Effector CD8-positive, alpha-beta T cell (primary cell): Measurements from ENCODE around the gene TMEM178B.
"Not testable (repeated sequence)": the region's sequence is repeated elsewhere in the genome, so short reads cannot be mapped to it uniquely, and the experiment has no call there.

Source experiments
- DNase-seq: peaks from one replicate; lab custom pipeline; 2025; lab: John Stamatoyannopoulos, UW

Gene TMEM178B

DNA sequence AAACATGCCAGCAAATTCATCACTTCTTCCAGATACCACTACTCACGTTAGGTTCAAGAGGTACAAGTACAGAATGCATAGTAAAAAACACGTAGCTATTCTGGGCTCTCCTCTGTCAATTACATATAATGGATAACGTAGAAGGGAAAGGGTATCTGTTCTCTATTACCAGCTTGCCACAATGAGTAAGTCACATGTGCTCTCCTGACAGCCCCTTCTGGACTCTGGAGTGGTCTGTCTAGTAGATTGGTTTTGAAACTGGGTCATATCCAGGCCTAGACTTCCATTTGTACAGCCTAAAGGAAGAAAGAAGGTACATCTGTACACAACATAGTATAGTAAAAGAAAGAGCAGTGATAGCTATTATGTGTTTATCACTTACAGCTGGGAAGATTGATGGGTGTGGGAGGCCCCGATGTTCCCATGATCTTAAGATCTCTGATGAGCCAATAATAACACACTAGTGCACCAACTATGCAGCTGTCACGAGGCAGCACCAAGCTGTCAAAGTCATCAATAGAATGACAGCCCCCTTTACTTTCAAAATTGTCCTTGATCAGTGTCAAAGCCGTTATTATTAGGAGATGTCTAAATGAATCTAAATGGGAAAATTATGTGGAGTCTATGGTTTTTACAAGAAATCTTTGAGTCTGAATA lies 315.4 kb downstream of the TMEM178B start:
- DNase-seq, result no peak

DNA sequence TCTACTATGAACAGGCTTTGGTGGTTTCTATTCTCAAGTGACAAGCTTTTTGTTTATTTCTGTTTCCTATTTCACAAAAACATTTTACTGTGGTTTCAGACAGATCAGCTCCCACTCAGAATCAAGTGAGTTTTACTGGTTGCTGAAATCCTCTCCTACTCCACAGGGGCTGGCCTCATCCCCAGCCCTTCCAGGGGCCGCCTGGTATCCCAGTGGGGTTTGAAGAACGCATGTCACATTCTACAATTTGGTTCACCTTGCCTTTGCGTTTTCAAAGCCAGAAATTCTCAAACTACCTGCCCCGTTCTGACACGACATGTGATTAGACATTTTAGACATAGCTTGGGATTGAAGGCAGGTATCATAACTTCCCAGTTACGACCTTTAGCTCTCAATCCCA lies 316.5 kb downstream of the TMEM178B start:
- DNase-seq, result no peak

DNA sequence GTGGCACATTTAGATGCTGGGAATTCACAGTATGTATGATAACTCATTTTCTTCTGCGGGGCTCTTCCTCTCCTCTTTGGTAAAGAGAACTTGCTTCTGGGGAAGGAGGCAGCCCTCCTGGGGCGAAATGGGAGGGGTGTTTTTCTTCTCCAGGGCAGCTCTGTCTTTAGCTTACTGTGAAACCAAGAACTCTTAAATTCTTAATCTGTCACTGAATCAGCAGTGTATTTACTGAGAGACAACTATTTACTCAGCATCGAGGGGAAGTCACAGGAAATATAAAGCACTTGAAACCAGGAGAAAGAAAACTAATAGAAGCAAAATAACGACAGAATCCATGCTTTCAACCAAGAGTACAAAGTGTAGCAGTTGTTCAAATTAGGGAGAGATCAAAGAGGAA lies 319.2 kb downstream of the TMEM178B start:
- no peak for DNase-seq

DNA sequence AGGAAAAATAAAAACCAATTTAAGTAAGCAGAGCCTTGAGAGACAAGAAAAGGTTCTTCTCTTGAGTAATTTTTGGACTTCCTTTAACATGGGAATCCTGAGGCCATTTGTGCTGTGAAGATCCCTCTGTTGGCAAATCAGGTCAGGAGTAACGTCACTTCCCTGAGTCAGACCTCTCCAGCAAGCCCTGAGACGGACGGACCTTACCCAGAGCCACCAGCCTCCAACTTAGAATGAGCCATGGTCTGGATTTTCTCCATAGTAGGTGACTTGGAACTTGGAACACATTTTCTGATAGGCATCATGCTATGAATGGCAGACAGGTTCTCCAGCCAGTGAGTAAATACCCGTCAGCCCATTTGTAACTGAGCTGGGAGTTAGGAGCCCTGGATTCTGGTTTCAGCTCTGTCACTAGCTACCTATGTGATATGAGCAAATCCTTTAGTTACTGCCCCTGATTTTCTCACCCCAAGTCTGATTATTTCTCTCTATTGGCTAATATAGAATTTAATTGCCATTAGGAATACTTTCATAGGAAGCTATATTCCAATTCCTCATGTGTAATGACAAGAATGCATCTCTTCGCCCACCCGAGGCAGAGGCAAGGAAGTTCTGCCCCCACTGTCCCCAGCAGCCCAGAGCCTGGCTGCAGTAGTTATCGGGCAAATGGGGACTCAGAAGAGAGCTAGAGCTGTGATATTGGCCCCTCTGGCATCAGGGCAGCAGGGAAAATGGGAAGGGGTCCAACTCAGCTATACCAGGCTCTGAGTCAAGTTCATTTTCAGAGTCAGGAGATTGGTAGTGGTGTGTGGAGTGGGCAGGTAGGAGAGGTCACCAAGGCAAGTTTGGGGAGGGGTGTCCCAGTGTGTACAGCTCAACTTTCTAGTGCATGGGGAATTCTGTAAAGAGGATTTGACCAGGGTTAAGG lies 323.6 kb downstream of the TMEM178B start:
- no peak for DNase-seq

- DNase-seq, result no peak
Measured at GRCh38 chr7:141400356-141400755, 326.5 kb downstream of the TMEM178B start.

GRCh38 chr7:141402277-141402996 lies 328.6 kb downstream of the TMEM178B start:
- no peak for DNase-seq

DNA sequence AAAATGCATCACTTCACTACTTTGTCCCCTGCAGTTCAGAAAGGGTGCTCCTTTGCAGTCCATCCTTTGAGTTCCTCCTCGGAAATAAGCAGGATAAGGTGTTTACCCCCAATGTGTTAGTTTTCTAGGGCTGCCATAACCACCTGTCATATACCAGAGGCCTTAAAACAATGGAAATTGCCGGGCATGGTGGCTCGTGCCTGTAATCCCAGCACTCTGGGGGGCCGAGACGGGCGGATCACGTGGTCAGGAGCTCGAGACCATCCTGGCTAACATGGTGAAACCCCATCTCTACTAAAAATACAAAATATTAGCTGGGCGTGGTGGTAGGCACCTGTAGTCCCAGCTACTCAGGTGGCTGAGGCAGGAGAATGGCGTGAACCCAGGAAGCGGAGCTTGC lies 330.0 kb downstream of the TMEM178B start:
- not testable (repeated sequence) for DNase-seq

DNA sequence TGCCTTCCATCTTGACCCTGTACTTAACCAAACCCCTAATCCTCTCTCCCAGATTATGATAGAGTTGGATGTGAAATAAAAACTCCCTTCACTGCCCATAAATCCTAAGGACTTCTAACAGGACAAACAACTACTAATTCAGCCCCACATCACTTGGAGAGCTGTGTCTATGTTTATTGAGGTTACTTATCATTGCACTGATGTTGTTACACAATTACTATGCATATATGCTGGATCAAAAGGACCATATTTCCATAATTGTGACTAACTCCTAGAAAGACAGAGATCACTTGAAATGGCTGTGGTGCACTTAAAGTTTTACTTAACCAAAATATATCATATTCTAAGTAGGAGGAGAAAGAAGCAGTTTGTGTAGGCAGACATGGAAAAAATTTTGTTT lies 332.5 kb downstream of the TMEM178B start:
- no peak for DNase-seq

DNA sequence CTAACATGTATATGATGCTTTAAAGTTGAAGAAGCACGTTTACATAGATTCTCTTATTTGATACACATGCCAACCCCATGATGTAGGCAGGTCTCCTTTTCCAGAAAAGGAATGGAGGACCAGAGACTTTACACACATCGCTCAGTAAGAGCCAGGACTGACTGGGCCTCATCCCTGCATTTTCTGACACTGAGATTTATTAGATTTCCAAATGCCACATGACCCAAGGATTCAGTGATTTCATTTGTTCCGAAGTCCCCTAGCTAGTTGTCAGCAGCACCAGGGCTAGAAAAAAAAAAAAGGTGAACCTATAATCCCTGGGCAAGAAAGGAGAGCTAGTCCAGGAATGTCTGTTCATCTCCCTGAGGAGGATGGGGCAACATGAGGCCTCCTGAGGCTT lies 334.0 kb downstream of the TMEM178B start:
- DNase-seq, result no peak

GRCh38 chr7:141408440-141408839 lies 334.6 kb downstream of the TMEM178B start:
- no peak for DNase-seq

GRCh38 chr7:141409219-141409618 lies 335.4 kb downstream of the TMEM178B start:
- no peak for DNase-seq

DNA sequence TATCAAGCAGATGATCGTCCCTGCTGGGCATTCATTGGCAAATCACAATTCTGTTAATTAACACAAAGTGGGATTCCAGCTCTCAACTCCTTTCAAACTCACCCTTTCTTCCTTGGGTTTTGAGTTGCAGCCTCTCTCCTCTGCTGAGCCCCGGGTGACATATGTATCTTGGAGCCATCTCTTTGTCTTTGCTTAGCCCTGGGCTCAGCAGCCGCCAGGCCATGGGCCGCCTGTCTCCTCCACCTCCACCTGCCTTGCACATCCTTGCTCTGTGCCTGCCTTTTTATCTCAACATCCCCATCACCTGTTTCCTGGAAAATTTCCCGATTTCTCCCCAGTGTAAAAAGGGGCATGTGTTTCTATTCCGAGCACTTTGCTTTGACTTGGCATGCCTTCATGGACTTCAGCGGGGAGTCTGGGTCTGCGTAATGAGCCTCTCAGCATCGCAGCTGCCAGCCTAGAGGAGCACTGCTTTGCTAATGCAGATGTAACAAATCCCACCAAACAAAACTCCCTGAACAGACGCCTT lies 336.0 kb downstream of the TMEM178B start:
- DNase-seq, result no peak

GRCh38 chr7:141410353-141411000 lies 336.6 kb downstream of the TMEM178B start:
- no peak for DNase-seq

DNA sequence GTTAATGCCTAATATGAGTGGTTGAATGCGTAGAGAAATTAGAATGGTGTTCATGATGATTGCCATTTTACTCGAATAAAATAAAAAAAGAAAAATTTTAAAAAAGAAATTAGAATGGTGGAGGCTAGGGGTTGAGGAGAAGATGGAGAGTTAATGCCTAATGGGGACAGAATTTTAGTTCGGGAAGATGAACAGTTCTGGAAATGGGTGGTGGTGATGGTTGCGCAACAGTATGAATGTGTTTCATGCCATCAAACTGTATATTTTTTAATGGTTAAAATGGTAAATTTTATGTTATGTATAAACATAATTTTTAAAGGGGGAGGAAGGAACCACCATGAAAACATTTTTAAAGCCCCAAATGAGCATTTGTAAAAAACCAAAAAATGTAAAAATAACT lies 337.3 kb downstream of the TMEM178B start:
- no peak for DNase-seq

DNA sequence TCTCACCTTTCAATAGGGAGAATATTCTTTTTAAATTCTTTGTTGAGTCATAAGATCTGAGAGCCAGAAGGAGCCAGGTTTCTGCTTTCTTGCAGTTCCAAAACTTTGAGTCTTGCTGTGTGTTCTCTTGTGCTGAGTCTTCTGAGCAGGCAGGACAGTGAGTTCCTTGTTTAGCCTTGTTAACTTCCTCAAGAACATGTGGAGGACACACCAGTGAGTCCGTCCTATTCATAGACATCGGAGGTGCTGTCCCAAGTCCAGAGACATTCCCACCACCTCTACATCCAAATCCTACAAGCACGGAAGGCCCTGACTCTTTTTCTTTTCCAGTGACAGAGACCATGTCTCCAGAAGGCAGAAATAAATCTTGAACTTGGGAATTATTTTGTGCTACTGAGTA lies 342.1 kb downstream of the TMEM178B start:
- DNase-seq, result no peak

- no peak for DNase-seq
Measured at GRCh38 chr7:141416650-141417270, 342.9 kb downstream of the TMEM178B start.

DNA sequence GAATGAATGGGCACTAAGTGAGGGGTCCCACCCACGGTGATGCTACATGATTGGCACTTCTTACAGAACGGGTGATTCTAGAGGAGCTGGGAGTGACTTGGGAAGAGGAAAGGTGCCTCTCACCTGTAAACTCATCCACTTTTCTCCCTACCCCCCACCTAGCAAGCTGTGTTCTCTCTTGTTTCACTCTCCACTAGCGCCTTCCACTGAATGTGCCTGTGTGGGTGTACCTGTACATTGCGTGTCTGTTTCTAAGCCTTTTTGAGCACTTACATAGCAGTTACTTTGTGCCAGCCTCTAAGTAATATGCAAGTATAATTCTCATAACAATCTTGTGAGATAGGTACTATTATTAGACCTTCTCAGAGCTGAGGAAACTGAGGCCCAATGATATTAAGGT lies 343.6 kb downstream of the TMEM178B start:
- DNase-seq, result no peak

DNA sequence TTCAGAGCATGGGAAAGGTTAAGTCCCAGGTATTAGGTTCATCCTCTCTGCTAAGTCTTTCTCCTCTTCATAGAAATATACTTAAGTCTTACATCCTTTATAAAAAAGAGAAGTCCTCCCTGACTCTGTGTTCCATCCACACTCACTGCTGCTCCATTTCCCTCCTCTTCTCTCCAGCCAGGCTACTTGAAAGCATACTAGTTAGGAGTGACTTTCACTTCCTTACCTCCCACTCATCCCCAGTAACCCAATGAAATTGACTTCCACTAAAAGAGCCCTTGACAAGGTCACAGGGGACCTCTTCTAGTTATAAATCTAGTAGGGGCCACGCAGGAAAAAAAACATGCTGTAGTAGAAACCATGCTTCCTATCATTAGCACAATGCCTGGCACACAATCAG lies 344.2 kb downstream of the TMEM178B start:
- no peak for DNase-seq

GRCh38 chr7:141421306-141421705 lies 347.4 kb downstream of the TMEM178B start:
- DNase-seq, result no peak

GRCh38 chr7:141427134-141427533 lies 353.3 kb downstream of the TMEM178B start:
- DNase-seq, result no peak

DNA sequence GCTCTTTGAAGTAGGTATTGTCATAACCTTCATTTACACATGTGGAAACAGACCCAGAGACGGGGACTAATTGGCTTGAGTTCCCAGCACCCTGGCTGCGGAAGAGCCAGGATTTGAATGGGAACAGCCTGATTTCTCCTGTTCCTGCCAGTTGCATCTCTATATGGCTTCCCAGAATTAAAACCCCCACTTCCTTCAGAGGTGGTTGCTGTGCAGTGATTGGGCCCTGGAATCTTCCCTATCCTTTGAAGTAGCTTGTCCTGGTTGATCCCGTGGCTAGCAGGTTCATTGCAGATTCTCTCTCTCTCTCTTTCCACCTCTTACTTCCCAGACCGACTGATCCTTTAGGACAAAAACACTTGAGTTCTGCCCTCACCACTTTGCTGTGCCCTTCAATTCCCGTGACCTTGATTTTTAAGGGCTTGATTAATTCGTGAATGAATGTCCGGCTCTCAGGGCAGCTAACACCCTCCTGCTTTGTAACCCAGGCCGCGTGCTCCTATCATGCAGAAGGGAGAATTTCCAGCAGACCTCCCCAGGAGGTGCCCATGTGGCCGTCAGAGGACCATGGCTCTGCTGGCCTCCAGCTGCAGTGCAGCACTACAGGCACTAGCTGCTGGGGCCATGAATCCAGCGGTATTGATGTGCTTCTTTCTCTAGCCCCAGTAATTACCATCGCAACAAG lies 356.7 kb downstream of the TMEM178B start:
- DNase-seq, result no peak
